H9 (cell line): ENCODE measurements around the gene ZNHIT6. TPM values are rescaled to one million over a fixed set of nuclear protein-coding genes. Genes with fewer than 3 reads are reported as not detected.

Experiments
- DNase-seq: peaks from one replicate; pipeline ENCODE4 v3.0.0-alpha.2; 2017
- H2AFZ ChIP-seq: one replicate; pipeline ENCODE4 v1.6.1; 2013; ENCODE audit warnings: mild to moderate bottlenecking, low read length, control low read depth, moderate library complexity
- H2AK5ac ChIP-seq: 2 replicates; pipeline ENCODE4 v1.6.1; 2013; ENCODE audit warnings: low read length, control low read depth, mixed read lengths; ENCODE audit not compliant: insufficient read length
- H2BK120ac ChIP-seq: one replicate; pipeline ENCODE4 v1.6.1; 2013; ENCODE audit warnings: low read depth, mild to moderate bottlenecking, low read length, control low read depth, inconsistent platforms; ENCODE audit not compliant: poor library complexity, severe bottlenecking
- H2BK12ac ChIP-seq: 2 replicates; pipeline ENCODE4 v1.6.1; 2013; ENCODE audit warnings: low read length, control low read depth, mixed read lengths, low read depth; ENCODE audit not compliant: insufficient read length
- H2BK15ac ChIP-seq: 2 replicates; pipeline ENCODE4 v1.6.1; 2013; ENCODE audit warnings: low read depth, low read length, control low read depth
- H2BK20ac ChIP-seq: one replicate; pipeline ENCODE4 v1.6.1; 2013; ENCODE audit warnings: low read depth, mild to moderate bottlenecking, low read length, control low read depth, inconsistent platforms; ENCODE audit not compliant: poor library complexity, severe bottlenecking
- H2BK5ac ChIP-seq: 2 replicates; pipeline ENCODE4 v1.6.1; 2013; ENCODE audit warnings: low read length, control low read depth, mixed read lengths; ENCODE audit not compliant: insufficient read length
- H3K14ac ChIP-seq: 2 replicates; pipeline ENCODE4 v1.6.1; 2013; ENCODE audit warnings: low read length, control low read depth; ENCODE audit not compliant: insufficient read depth
- H3K18ac ChIP-seq: 2 replicates; pipeline ENCODE4 v1.6.1; 2013; ENCODE audit warnings: low read depth, mild to moderate bottlenecking, mixed read lengths, low read length, control low read depth; ENCODE audit not compliant: insufficient read length
- H3K23ac ChIP-seq: 2 replicates; pipeline ENCODE4 v1.6.1; 2013; ENCODE audit warnings: low read length, control low read depth, mixed read lengths, low read depth; ENCODE audit not compliant: insufficient read length
- H3K23me2 ChIP-seq: 2 replicates; pipeline ENCODE4 v1.6.1; 2013; ENCODE audit warnings: low read depth, mild to moderate bottlenecking, mixed read lengths, low read length, control low read depth; ENCODE audit not compliant: insufficient read length, poor library complexity, severe bottlenecking
- H3K27ac ChIP-seq: 2 replicates; pipeline ENCODE4 v1.5.1; 2013; ENCODE audit warnings: low read length, control low read depth, mixed read lengths, low read depth; ENCODE audit not compliant: insufficient read length
- H3K27me3 ChIP-seq: 2 replicates; pipeline ENCODE4 v1.6.1; 2013; ENCODE audit warnings: low read length, control low read depth, inconsistent platforms; ENCODE audit not compliant: insufficient read depth
- H3K4ac ChIP-seq: 2 replicates; pipeline ENCODE4 v1.6.1; 2013; ENCODE audit warnings: low read depth, mild to moderate bottlenecking, control low read depth, inconsistent platforms, low read length, moderate library complexity
- H3K4me1 ChIP-seq: 2 replicates; pipeline ENCODE4 v1.6.1; 2013; ENCODE audit warnings: low read length, control low read depth, inconsistent platforms; ENCODE audit not compliant: insufficient read depth
- H3K4me2 ChIP-seq: 2 replicates; pipeline ENCODE4 v1.6.1; 2013; ENCODE audit warnings: low read length, control low read depth, mixed read lengths; ENCODE audit not compliant: insufficient read length, insufficient read depth
- H3K56ac ChIP-seq: 2 replicates; pipeline ENCODE4 v1.6.1; 2013; ENCODE audit warnings: low read depth, mild to moderate bottlenecking, mixed read lengths, low read length, control low read depth; ENCODE audit not compliant: insufficient read length
- H3K79me1 ChIP-seq: 2 replicates; pipeline ENCODE4 v1.6.1; 2013; ENCODE audit warnings: low read depth, mild to moderate bottlenecking, moderate library complexity, low read length, control low read depth, inconsistent platforms; ENCODE audit not compliant: insufficient read depth, poor library complexity, severe bottlenecking
- H3K79me2 ChIP-seq: 2 replicates; pipeline ENCODE4 v1.6.1; 2013; ENCODE audit warnings: low read length, control low read depth, inconsistent platforms; ENCODE audit not compliant: insufficient read depth
- H3K9ac ChIP-seq: 2 replicates; pipeline ENCODE4 v1.6.1; 2013; ENCODE audit warnings: low read length, control low read depth, mixed read lengths; ENCODE audit not compliant: insufficient read length; ENCODE audit errors: extremely low read depth
- H3K9me3 ChIP-seq: one replicate; pipeline ENCODE4 v1.6.1; 2013; ENCODE audit warnings: low read depth, low read length, inconsistent platforms; ENCODE audit not compliant: control insufficient read depth
- H3T11ph ChIP-seq: one replicate; pipeline ENCODE4 v1.6.1; 2013; ENCODE audit warnings: mild to moderate bottlenecking, low read length, control low read depth, inconsistent platforms
- H4K20me1 ChIP-seq: one replicate; pipeline ENCODE4 v1.6.1; 2013; ENCODE audit not compliant: control insufficient read depth, insufficient read length, insufficient read depth
- H4K5ac ChIP-seq: 2 replicates; pipeline ENCODE4 v1.6.1; 2013; ENCODE audit warnings: low read depth, mild to moderate bottlenecking, mixed read lengths, low read length, control low read depth; ENCODE audit not compliant: insufficient read length
- H4K8ac ChIP-seq: replicated peaks from 2 replicates; pipeline ENCODE4 v1.6.1; 2013; ENCODE audit warnings: low read length, control low read depth, mixed read lengths, low read depth; ENCODE audit not compliant: insufficient read length
- H4K91ac ChIP-seq: 2 replicates; pipeline ENCODE4 v1.6.1; 2013; ENCODE audit warnings: low read depth, mild to moderate bottlenecking, moderate library complexity, mixed read lengths, low read length, control low read depth; ENCODE audit not compliant: insufficient read length
- H3K27ac Mint-ChIP-seq, 3 experiments: 2 replicates in 2 of 3; 3 replicates in 1 of 3; pipeline ENCODE4 v1.8.0; 2020 to 2021; ENCODE audit warnings: mixed read lengths in 3 of 3, mild to moderate bottlenecking in 1 of 3, moderate library complexity in 1 of 3
- H3K27me3 Mint-ChIP-seq: 2 replicates; pipeline ENCODE4 v1.8.0; 2021; ENCODE audit warnings: low read depth, mild to moderate bottlenecking, moderate library complexity, mixed read lengths
- H3K36me3 Mint-ChIP-seq, 3 experiments: 2 replicates in 2 of 3; 3 replicates in 1 of 3; pipeline ENCODE4 v1.8.0; 2020 to 2021; ENCODE audit warnings: low read depth in 3 of 3, mixed read lengths in 3 of 3; ENCODE audit not compliant: insufficient read depth in 1 of 3
- H3K4me1 Mint-ChIP-seq, 2 experiments: 2 replicates each; pipeline ENCODE4 v1.8.0; 2020; ENCODE audit warnings: mixed read lengths in 2 of 2
- H3K4me3 Mint-ChIP-seq, 2 experiments: 2 replicates in 1 of 2; 3 replicates in 1 of 2; pipeline ENCODE4 v1.8.0; 2020 to 2021; ENCODE audit warnings: mild to moderate bottlenecking in 2 of 2, mixed read lengths in 2 of 2, moderate library complexity in 1 of 2
- H3K9me3 Mint-ChIP-seq, 2 experiments: 2 replicates in 1 of 2; 3 replicates in 1 of 2; pipeline ENCODE4 v1.8.0; 2020; ENCODE audit warnings: mild to moderate bottlenecking in 2 of 2, mixed read lengths in 2 of 2, moderate library complexity in 1 of 2
- CTCF ChIP-seq: fragments of 200-600 bp; sonication (generic); conservative IDR thresholded peaks from 3 replicates; pipeline ENCODE4 v1.8.0; 2021; ENCODE audit warnings: antibody characterized with exemption, mild to moderate bottlenecking
- WGBS: extraction: QIAGEN DNeasy Blood & Tissue Kit; methylation state at CpG from one replicate; pipeline ENCODE4 v1.1.7; 2013; ENCODE audit warnings: missing lambda C conversion rate, low lambda C conversion rate, mixed read lengths; ENCODE audit not compliant: insufficient read length; ENCODE audit errors: extremely low coverage; 5-methylcytosine and 5-hydroxymethylcytosine counted together
- total RNA-seq: library from RNA; stranded (reverse); gene quantifications from 2 replicates; pipeline ENCODE4 v1.2.1, GENCODE V29; 2021

ZNHIT6 gene
- total RNA-seq, 1 experiment from 2014 or later: 21.5 TPM

DNA sequence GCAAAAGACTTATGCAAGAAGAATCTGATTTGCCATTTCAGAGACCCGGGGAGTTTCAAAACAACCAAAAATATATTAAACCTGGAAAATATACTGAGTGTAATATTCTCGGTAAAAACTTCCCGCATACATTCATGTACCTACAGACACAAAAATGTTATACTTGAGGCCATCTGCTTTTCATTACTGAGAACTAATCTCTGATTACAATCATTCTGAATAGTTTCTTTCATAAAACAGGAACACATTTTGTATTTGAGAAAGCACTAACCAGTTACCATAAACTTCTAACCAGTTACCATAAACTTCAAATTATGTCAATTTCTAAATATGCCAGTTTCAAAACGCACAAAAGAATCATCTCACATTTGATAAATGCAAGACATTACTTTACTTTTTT is 7.8 kb downstream of the ZNHIT6 start:
- Histone ChIP-seq H3K9me3 (no peaks in the 10 kb centered on the region), H3K4me2 (no peak overlapping the region), H2AK5ac (no peak overlapping the region), H3K4ac (no peak overlapping the region), H3K23me2 (no peaks in the 10 kb centered on the region), H3K79me1 (no peaks in the 10 kb centered on the region), H3K56ac (no peak overlapping the region), H3K79me2 (peaks cover 3% of the 10 kb centered on the region; the same call in 1 of the 2 replicates), H3K9ac (no peak overlapping the region), H2BK5ac (no peak overlapping the region), H3K27me3 (no peaks in the 10 kb centered on the region), H3T11ph (no peak overlapping the region), H3K4me1 (no peaks in the 10 kb centered on the region), H4K20me1 (no peaks in the 10 kb centered on the region), H3K27ac (no peak overlapping the region), H2BK12ac (no peak overlapping the region), H2AFZ (no peak overlapping the region), H3K18ac (no peak overlapping the region), H3K23ac (no peak overlapping the region), H2BK20ac (no peak overlapping the region), H4K5ac (no peak overlapping the region), H3K14ac (no peak overlapping the region), H2BK15ac (no peak overlapping the region), H2BK120ac (no peak overlapping the region), H4K91ac (no peak overlapping the region), H4K8ac (no peak overlapping the region)
- TF ChIP-seq CTCF: no peak
- H3K4me1 Mint-ChIP-seq: no peaks in the 10 kb centered on the region
- no peak overlapping the region for H3K4me3 Mint-ChIP-seq
- H3K36me3 Mint-ChIP-seq: peaks cover 15 to 62% (median 45%) of the 10 kb centered on the region in 3 experiments; a peak in 6 of 7 replicates
- H3K9me3 Mint-ChIP-seq: no peaks in the 10 kb centered on the region
- no peak overlapping the region for H3K27ac Mint-ChIP-seq
- no CpG with 5 or more reads among the region's 4 CpGs for WGBS
- DNase-seq: no peak
- H3K27me3 Mint-ChIP-seq: no peaks in the 10 kb centered on the region
